HG02610 (cell line): Measurements from ENCODE around the gene ZP1.

ENCODE experiments used
- ATAC-seq: cut with Tn5 transposase; IDR thresholded peaks from one replicate; pipeline ENCODE4 v1.9.1; 2021; ENCODE audit warnings: mild to moderate bottlenecking, moderate library complexity; ENCODE audit not compliant: unreplicated experiment

ZP1 gene

GRCh38 chr11:60858731-60859464 is 8.4 kb upstream of the ZP1 start:
- no peak for ATAC-seq

GRCh38 chr11:60859616-60860250 is 7.6 kb upstream of the ZP1 start:
- ATAC-seq, result no peak

- no peak for ATAC-seq
Observed at GRCh38 chr11:60860943-60861342, 6.4 kb upstream of the ZP1 start.

DNA sequence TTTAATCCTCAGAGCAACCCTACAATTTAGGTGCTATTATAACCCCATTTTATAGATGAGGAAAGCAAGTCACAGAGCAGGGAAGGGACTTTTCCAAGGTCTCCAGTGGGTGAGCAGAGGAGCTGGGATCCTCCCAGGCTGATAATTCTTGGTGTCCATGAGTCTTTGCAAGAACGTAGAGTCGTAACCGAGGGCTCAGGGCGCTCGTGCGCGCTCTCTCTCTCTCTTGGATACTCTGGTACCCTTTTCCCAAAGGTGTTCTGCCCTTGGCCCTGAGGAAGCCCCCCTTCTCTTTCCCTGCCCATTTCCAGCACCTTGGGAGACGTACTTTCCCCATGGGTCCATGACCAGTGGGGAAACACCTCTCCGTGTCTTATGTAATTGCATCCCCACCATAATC is 5.2 kb upstream of the ZP1 start:
- ATAC-seq, result no peak

GRCh38 chr11:60863550-60864521 is 3.5 kb upstream of the ZP1 start:
- ATAC-seq, result no peak

DNA sequence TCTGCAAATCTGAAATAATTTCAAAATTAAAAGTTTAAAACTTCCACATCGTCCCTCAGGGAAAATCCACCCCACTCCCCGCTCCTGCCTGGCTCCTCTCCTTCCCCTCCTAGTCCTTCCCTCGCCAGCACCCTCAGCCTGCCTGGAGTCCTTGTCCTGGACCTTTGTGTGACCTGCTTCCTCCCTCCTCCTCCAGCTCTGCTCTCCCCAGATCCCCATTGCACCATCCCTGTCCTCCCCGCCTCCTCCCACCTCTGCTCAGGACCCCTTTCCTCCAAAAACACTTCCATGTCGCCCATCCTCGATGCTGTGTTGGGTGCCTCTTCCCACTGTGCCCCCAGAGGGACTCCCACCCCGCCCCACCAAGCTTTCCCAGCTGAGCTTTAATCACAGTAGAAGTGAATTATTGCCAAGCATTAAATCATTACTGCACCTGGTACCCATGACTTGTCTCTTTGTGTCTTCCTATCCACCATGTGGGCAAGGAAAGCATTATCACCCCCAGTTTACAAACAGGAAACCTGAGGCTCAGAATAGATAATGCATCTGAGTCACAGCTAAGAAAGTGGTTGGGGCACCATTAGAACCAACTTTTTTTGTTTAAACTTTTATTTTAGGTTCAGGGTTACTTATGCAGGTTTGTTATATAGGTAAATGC is 2.4 kb upstream of the ZP1 start:
- ATAC-seq, result no peak

DNA sequence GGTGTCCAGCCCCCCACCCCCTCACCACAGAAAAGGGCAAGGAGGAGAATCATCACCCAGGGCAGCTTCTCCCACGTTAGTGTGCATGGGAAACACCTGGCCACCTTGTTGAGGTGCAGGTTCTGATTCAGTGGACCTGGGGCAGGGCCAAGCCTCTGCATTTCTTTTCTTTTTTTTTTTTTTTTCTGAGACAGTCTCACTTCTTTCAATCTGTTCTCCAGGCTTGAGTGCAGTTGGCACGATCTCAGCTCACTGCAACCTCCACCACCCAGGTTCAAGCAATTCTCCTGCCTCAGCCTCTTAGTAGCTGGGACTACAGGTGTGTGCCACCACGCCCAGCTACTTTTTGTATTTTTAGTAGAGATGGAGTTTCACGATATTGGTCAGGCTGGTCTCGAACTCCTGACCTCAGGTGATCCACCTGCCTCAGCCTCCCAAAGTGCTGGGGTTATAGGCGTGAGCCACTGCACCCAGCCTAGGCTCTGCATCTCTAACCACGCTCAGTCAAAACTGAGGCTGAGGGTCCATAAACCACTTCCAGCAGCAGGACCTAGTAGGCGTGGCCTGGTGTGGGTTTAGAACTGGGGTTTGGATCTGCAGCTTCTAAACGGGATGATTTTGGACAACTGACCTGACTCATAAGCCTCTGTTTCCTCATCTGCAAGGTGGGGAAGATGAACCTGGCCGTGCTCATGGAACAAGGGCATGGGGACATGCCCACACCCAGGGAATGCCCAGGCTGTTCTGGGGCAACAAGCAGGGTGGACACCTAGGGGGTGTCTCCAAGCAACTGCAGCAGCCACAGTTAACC is 734 bp downstream of the ZP1 start:
- ATAC-seq, result no peak

- no peak for ATAC-seq
Observed at GRCh38 chr11:60868682-60869450, 1.5 kb downstream of the ZP1 start.

DNA sequence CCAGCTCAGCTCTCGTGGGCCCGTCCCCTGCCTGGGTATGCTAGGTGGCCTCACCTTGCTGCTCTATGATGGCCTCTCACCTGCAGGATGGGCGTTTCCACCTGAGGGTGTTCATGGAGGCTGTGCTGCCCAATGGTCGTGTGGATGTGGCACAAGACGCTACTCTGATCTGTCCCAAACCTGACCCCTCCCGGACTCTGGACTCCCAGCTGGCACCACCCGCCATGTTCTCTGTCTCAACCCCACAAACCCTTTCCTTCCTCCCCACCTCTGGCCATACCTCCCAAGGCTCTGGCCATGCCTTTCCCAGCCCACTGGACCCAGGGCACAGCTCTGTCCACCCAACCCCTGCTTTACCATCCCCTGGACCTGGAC is 2.1 kb downstream of the ZP1 start:
- no peak for ATAC-seq

DNA sequence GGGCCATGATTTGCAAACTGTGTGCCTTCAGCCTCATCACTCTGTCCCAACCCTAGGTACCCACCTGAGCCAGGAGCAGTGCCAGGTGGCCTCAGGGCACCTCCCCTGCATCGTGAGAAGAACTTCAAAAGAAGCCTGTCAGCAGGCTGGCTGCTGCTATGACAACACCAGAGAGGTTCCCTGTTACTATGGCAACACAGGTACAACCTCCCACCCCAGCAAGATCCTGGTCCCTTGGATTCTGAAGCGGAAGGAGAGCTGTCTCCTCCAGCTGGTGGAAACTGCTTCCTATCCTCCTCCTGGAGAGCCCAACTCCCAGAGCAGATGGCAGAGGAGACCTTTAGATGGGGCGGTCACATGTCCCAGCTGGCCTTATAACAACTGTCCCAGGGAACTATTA is 2.9 kb downstream of the ZP1 start:
- no peak for ATAC-seq

GRCh38 chr11:60870733-60871377 is 3.5 kb downstream of the ZP1 start:
- no peak for ATAC-seq

DNA sequence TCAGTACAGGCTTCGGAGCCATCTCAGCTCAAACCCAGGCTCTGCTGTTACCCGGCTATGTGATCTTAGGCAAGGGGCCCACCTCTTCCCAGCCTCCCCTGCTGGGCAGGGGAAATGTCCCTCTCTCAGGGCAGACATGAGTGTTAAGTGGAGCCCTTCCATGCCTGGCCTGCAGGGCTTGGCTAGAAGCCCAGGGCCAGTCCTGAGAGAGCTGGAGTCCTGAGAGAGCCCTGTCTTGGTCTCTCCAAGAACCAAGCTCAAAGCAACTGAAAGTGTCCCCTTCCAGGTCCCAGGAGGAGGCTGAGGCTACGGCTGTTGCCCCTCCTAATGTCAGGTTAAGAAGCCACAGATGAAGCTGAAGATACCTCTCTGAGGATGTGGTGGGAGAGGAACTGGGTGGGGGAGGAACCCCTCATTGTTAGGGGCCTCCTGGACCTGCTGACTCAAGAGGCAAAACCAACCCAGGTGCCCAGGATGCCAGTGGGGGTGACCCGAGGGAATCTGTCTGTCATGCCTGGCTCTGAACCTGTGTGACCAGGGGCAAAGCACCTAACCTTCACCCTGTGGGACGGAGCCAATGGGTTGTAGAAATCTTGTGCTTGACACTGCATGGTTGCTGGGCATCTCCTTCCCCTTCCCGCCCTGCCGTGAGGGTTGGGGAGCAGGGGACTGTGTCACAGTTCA is 4.2 kb downstream of the ZP1 start:
- no peak for ATAC-seq

DNA sequence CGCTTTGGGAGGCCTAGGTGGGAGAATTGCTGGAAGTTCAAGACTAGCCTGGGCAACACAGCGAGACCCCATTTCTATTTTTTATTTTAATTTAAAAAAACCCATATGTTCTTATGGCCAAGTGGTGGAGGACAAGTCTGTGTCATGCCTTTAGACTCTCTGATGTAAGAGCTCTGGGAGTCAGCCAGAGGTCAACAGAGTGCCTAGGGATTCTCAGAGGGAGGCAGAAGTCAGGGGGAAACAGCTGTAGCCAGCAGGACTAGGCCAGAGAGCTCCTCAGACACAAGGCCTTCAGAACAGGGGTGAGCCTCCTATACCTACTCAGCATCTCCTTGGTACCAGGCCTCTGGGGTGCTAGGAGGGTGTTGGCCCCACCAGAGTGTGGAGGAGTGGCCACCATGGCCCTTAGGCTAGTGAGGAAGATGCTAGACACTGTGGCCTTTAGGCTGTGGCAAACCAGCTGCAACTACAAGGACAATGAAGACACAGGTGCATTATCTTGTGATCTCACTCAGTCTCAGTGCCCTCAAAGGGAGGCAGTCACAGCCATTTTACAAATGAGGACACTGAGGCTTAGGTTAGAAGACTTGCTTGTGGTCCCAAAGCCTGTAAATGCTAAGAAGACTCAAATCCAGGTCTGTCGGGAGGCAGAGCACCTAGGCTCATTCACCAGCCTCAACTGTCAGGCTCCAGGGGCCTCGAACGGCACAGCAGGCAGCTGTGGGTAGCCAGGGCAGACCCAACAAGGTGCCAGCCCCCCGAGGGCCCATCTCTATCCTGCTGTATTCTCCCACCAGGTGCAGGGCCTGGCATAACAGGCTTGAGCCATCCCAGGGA is 5.0 kb downstream of the ZP1 start:
- no peak for ATAC-seq

DNA sequence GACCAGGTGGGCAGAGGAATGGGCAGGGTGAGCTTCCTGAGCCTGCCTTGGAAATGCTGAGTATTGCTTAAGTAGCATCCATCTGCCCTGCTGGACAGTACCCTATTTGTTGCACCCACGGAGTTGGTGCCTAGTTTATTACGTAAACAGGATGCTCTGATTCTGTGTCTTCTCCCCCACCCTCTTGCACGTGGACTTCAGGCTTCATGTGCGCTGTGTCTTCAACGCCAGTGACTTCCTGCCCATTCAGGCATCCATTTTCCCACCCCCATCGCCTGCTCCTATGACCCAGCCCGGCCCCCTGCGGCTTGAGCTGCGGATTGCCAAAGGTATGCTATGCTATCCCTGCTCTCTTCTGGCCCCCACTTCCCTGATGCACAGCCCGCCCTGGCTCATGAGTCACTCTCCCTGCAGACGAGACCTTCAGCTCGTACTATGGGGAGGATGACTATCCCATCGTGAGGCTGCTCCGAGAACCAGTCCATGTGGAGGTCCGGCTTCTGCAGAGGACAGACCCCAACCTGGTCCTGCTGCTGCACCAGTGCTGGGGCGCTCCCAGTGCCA is 5.7 kb downstream of the ZP1 start:
- no peak for ATAC-seq

GRCh38 chr11:60873533-60873932 is 6.2 kb downstream of the ZP1 start:
- ATAC-seq, result no peak

GRCh38 chr11:60874421-60875365 is 7.4 kb downstream of the ZP1 start:
- no peak for ATAC-seq
